ENCODE data around the gene MGAT4C.

MGAT4C gene

DNA sequence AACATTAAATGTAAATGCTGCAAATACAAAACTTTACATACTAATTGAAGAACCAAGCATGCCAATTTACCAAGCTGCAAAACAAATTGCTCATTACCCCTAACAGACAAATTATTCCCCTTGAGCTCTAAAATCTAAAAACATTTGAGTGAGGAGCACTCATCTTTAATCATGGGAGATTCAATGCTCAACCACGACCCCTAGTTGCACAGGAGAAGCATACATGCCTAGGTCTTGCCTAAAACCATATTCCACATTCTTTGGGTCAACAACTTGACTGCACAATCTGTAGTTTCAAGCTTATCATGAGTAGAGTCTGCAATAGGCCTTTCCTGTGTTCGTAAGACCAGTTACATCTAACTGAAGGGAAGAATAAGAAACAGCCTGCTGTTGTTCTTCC, 69.7 kb downstream of the MGAT4C start:
- H3K36me3 ChIP-seq (ENCODE audit: control insufficient read depth in 1 of 2, insufficient read depth in 2 of 2, low read depth in 1 of 2, low read length in 2 of 2): no peaks in the 10 kb centered on the region
- H2AK5ac ChIP-seq (ENCODE audit: low read length, severe bottlenecking): no peak overlapping the region

DNA sequence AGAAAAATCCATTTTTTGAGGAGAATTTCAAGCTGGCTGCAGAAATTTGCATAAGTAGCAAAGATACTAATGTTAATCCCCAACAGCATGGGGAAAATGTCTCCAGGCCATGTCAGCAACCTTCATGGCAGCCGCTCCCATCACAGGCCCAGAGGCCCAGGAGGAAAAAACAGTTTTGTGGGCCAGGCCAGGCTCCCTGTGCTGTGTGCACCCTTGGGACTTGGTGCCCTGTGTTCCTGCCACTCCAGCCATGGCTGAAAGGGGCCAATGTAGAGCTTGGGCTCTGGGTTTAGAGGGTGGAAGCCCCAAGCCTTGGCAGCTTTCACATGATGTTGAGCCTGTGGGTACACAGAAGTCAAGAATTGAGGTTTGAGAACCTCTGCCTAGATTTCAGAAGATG, 76.3 kb downstream of the MGAT4C start:
- H3K27ac ChIP-seq (ENCODE audit: low read length, poor library complexity, severe bottlenecking): no peak overlapping the region
- H3K27me3 ChIP-seq (ENCODE audit: control insufficient read depth in 1 of 2, insufficient read depth in 1 of 2, low read length in 2 of 2): no peaks in the 10 kb centered on the region
- no peaks in the 10 kb centered on the region for H3K4me1 ChIP-seq (ENCODE audit: control insufficient read depth, insufficient read depth, low read depth, low read length)

More for the DNA sequence above, 69.7 kb downstream of the MGAT4C start:
- 88% methylated on average over 2 of the region's 2 CpGs for WGBS
- Histone ChIP-seq H4K8ac (ENCODE audit: low read length) (no peak overlapping the region), H3K9ac (ENCODE audit: low read length) (no peak overlapping the region), H3K4me3 (ENCODE audit: insufficient read depth in 1 of 2, low read depth in 1 of 2, low read length in 2 of 2) (no peak overlapping the region), H3K27ac (ENCODE audit: low read length, poor library complexity, severe bottlenecking) (no peak overlapping the region), H3K4ac (ENCODE audit: low read depth in 1 of 2, low read length in 2 of 2) (no peak overlapping the region), H3K14ac (ENCODE audit: low read length in 2 of 2) (no peak overlapping the region), H3K9me3 (ENCODE audit: control insufficient read depth, low read length) (no peaks in the 10 kb centered on the region), H2BK12ac (ENCODE audit: low read length in 2 of 2) (no peak overlapping the region), H2BK5ac (ENCODE audit: low read depth, low read length, poor library complexity, severe bottlenecking) (no peak overlapping the region), H3K4me1 (ENCODE audit: control insufficient read depth, insufficient read depth, low read depth, low read length) (no peaks in the 10 kb centered on the region), H3K27me3 (ENCODE audit: control insufficient read depth in 1 of 2, insufficient read depth in 1 of 2, low read length in 2 of 2) (no peaks in the 10 kb centered on the region), H2BK120ac (ENCODE audit: low read depth, low read length) (no peak overlapping the region), H3K23ac (ENCODE audit: low read length in 2 of 2) (no peak overlapping the region), H2AFZ (ENCODE audit: low read depth, low read length) (no peak overlapping the region), H3K4me2 (ENCODE audit: low read length, poor library complexity, severe bottlenecking) (no peak overlapping the region), H4K91ac (ENCODE audit: low read length) (no peak overlapping the region), H2BK15ac (ENCODE audit: low read depth, poor library complexity, severe bottlenecking) (no peak overlapping the region), H3K79me1 (replicated peaks; ENCODE audit: low read length, poor library complexity, severe bottlenecking) (no peaks in the 10 kb centered on the region), H3K18ac (ENCODE audit: low read depth in 1 of 2, low read length in 2 of 2) (no peak overlapping the region)
- DNase-seq: no peak

DNA sequence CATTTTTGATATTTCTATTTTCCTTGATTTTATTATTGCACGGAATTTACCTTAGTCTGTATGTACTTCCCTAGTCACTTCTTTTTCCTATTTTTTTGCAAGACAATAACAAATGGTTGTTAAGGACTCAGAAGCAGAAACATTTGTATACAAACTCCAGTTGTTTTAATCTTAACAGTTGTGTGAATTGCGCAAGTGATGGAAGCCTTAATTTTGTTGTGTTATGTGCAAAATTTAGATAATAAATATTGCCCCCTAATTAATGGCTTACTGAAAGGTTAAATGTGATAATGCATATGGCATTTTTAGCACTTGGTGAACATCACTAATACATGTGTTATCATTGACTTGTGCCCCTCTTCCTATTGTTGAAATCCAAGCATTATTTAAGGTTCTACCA, 82.0 kb downstream of the MGAT4C start:
- H3K9me3 ChIP-seq (ENCODE audit: control insufficient read depth, low read length): no peaks in the 10 kb centered on the region
- no CpG with 5 or more reads among the region's 2 CpGs for whole genome bisulfite sequencing
- H3K4me2 ChIP-seq (ENCODE audit: low read length, poor library complexity, severe bottlenecking): no peak overlapping the region
- H3K27me3 ChIP-seq (ENCODE audit: control insufficient read depth in 1 of 2, insufficient read depth in 1 of 2, low read length in 2 of 2): no peaks in the 10 kb centered on the region
- H3K27ac ChIP-seq (ENCODE audit: low read length, poor library complexity, severe bottlenecking): no peak overlapping the region
- H3K79me1 ChIP-seq (replicated peaks; ENCODE audit: low read length, poor library complexity, severe bottlenecking): no peaks in the 10 kb centered on the region
- no peak overlapping the region for H3K23ac ChIP-seq (ENCODE audit: low read length in 2 of 2)
- no peak overlapping the region for H2BK12ac ChIP-seq (ENCODE audit: low read length in 2 of 2)
- H3K4me1 ChIP-seq (ENCODE audit: control insufficient read depth, insufficient read depth, low read depth, low read length): no peaks in the 10 kb centered on the region
- H3K36me3 ChIP-seq (ENCODE audit: control insufficient read depth in 1 of 2, insufficient read depth in 2 of 2, low read depth in 1 of 2, low read length in 2 of 2): no peaks in the 10 kb centered on the region
- no peak overlapping the region for H2BK15ac ChIP-seq (ENCODE audit: low read depth, poor library complexity, severe bottlenecking)
- H3K14ac ChIP-seq (ENCODE audit: low read length in 2 of 2): no peak overlapping the region
- H2BK5ac ChIP-seq (ENCODE audit: low read depth, low read length, poor library complexity, severe bottlenecking): no peak overlapping the region
- H2BK120ac ChIP-seq (ENCODE audit: low read depth, low read length): no peak overlapping the region
- no peak overlapping the region for H3K4ac ChIP-seq (ENCODE audit: low read depth in 1 of 2, low read length in 2 of 2)
- DNase-seq: peak; percentile 37
- no peak overlapping the region for H4K8ac ChIP-seq (ENCODE audit: low read length)
- H2AK5ac ChIP-seq (ENCODE audit: low read length, severe bottlenecking): no peak overlapping the region
- no peak overlapping the region for H4K91ac ChIP-seq (ENCODE audit: low read length)
- H3K18ac ChIP-seq (ENCODE audit: low read depth in 1 of 2, low read length in 2 of 2): no peak overlapping the region
- H3K4me3 ChIP-seq (ENCODE audit: insufficient read depth in 1 of 2, low read depth in 1 of 2, low read length in 2 of 2): no peak overlapping the region
- no peak overlapping the region for H2AFZ ChIP-seq (ENCODE audit: low read depth, low read length)
- no peak overlapping the region for H3K9ac ChIP-seq (ENCODE audit: low read length)

More for the DNA sequence above, 76.3 kb downstream of the MGAT4C start:
- Histone ChIP-seq H3K4ac (ENCODE audit: low read depth in 1 of 2, low read length in 2 of 2) (no peak overlapping the region), H3K36me3 (ENCODE audit: control insufficient read depth in 1 of 2, insufficient read depth in 2 of 2, low read depth in 1 of 2, low read length in 2 of 2) (no peaks in the 10 kb centered on the region), H2BK5ac (ENCODE audit: low read depth, low read length, poor library complexity, severe bottlenecking) (no peak overlapping the region), H3K9ac (ENCODE audit: low read length) (no peak overlapping the region), H3K4me3 (ENCODE audit: insufficient read depth in 1 of 2, low read depth in 1 of 2, low read length in 2 of 2) (no peak overlapping the region), H4K8ac (ENCODE audit: low read length) (no peak overlapping the region), H3K18ac (ENCODE audit: low read depth in 1 of 2, low read length in 2 of 2) (no peak overlapping the region), H2BK120ac (ENCODE audit: low read depth, low read length) (no peak overlapping the region), H2BK15ac (ENCODE audit: low read depth, poor library complexity, severe bottlenecking) (no peak overlapping the region), H3K4me2 (ENCODE audit: low read length, poor library complexity, severe bottlenecking) (no peak overlapping the region), H3K14ac (ENCODE audit: low read length in 2 of 2) (no peak overlapping the region), H2AK5ac (ENCODE audit: low read length, severe bottlenecking) (no peak overlapping the region), H3K9me3 (ENCODE audit: control insufficient read depth, low read length) (no peaks in the 10 kb centered on the region), H3K79me1 (replicated peaks; ENCODE audit: low read length, poor library complexity, severe bottlenecking) (no peaks in the 10 kb centered on the region), H2BK12ac (ENCODE audit: low read length in 2 of 2) (no peak overlapping the region), H4K91ac (ENCODE audit: low read length) (no peak overlapping the region), H3K23ac (ENCODE audit: low read length in 2 of 2) (no peak overlapping the region), H2AFZ (ENCODE audit: low read depth, low read length) (no peak overlapping the region)
- no peak for DNase-seq
- WGBS: 97% methylated on average over 1 of the region's 1 CpG

DNA sequence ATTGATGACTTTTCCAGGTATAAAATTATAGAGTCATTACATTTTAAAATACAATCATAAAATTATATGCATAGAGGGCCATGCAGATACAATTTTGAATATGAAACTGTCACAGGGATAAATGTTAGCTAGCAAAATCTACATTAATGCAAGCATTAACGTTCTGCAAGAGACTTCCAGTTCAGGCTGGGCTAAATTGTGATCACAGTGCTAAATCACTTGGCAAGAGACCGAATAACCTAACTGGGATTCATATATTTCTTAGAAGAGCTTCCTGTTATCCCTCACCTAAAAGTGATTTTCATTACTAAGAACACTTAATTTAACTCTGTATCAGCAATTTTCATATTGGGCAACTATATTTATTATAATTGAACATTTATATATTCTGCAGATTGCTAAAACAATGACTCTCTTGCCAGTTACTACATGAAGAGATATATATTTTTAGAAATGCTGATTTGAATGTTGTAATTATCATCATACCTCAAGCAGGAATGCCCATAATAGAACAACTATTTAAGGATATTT, 83.2 kb downstream of the MGAT4C start:
- Histone ChIP-seq H2BK120ac (ENCODE audit: low read depth, low read length) (no peak overlapping the region), H2BK5ac (ENCODE audit: low read depth, low read length, poor library complexity, severe bottlenecking) (no peak overlapping the region), H2AFZ (ENCODE audit: low read depth, low read length) (no peak overlapping the region), H3K4me2 (ENCODE audit: low read length, poor library complexity, severe bottlenecking) (no peak overlapping the region), H3K18ac (ENCODE audit: low read depth in 1 of 2, low read length in 2 of 2) (no peak overlapping the region), H3K23ac (ENCODE audit: low read length in 2 of 2) (no peak overlapping the region), H3K4me3 (ENCODE audit: insufficient read depth in 1 of 2, low read depth in 1 of 2, low read length in 2 of 2) (no peak overlapping the region), H3K36me3 (ENCODE audit: control insufficient read depth in 1 of 2, insufficient read depth in 2 of 2, low read depth in 1 of 2, low read length in 2 of 2) (no peaks in the 10 kb centered on the region), H3K4me1 (ENCODE audit: control insufficient read depth, insufficient read depth, low read depth, low read length) (no peaks in the 10 kb centered on the region), H3K4ac (ENCODE audit: low read depth in 1 of 2, low read length in 2 of 2) (no peak overlapping the region), H3K14ac (ENCODE audit: low read length in 2 of 2) (no peak overlapping the region), H2BK15ac (ENCODE audit: low read depth, poor library complexity, severe bottlenecking) (no peak overlapping the region), H3K27ac (ENCODE audit: low read length, poor library complexity, severe bottlenecking) (no peak overlapping the region), H2AK5ac (ENCODE audit: low read length, severe bottlenecking) (no peak overlapping the region), H3K9me3 (ENCODE audit: control insufficient read depth, low read length) (no peaks in the 10 kb centered on the region), H2BK12ac (ENCODE audit: low read length in 2 of 2) (no peak overlapping the region), H4K91ac (ENCODE audit: low read length) (no peak overlapping the region), H4K8ac (ENCODE audit: low read length) (no peak overlapping the region), H3K79me1 (replicated peaks; ENCODE audit: low read length, poor library complexity, severe bottlenecking) (no peaks in the 10 kb centered on the region), H3K27me3 (ENCODE audit: control insufficient read depth in 1 of 2, insufficient read depth in 1 of 2, low read length in 2 of 2) (no peaks in the 10 kb centered on the region), H3K9ac (ENCODE audit: low read length) (no peak overlapping the region)
- 88% methylated on average over 2 of the region's 2 CpGs for WGBS
- no peak for DNase-seq
